Renal pelvis (tissue), 4 donors: ENCODE data around the gene SEMA6C. TPM values are rescaled to one million over a fixed set of nuclear protein-coding genes. Genes with fewer than 3 reads are reported as not detected.

Source experiments
- DNase-seq: peaks from one replicate; pipeline ENCODE4 v3.0.0-alpha.2; 2013
- polyA plus RNA-seq, 3 donors: library from polyadenylated mRNA; unstranded; fragments of 120-200 nt; gene quantifications; one replicate each; pipeline ENCODE4 v1.2.1, GENCODE V29; 2013; ENCODE audit not compliant: insufficient read length in 3 of 3

SEMA6C gene
- polyA plus RNA-seq, 3 donors: 27.5 to 37.6 (median 33.3) TPM

- DNase-seq: no peak
These were observed 12.4 kb upstream of the SEMA6C start for GRCh38 chr1:151158751-151159251.

GRCh38 chr1:151158326-151158725 lies 11.9 kb upstream of the SEMA6C start:
- no peak for DNase-seq

GRCh38 chr1:151157067-151157531 lies 10.7 kb upstream of the SEMA6C start:
- DNase-seq: no peak

- no peak for DNase-seq
These were observed 10.0 kb upstream of the SEMA6C start, which contains the start of gene TNFAIP8L2 for GRCh38 chr1:151156515-151156819. TNFAIP8L2 (plus strand) TSS chr1:151156649; CDS start chr1:151158698, 2,049 bp downstream.

- DNase-seq: no peak
These were observed 1.2 kb upstream of the SEMA6C start for GRCh38 chr1:151147665-151148064.

- DNase-seq: no peak
These were observed 687 bp upstream of the SEMA6C start for GRCh38 chr1:151147132-151147503.

GRCh38 chr1:151146072-151146411 lies 389 bp downstream of the SEMA6C start:
- no peak for DNase-seq

GRCh38 chr1:151145304-151146071 lies 943 bp downstream of the SEMA6C start:
- no peak for DNase-seq

GRCh38 chr1:151144474-151145303 lies 1.7 kb downstream of the SEMA6C start:
- no peak for DNase-seq

GRCh38 chr1:151143986-151144385 lies 2.4 kb downstream of the SEMA6C start:
- DNase-seq: no peak

- no peak for DNase-seq
These were observed 3.4 kb downstream of the SEMA6C start for GRCh38 chr1:151143057-151143435.

GRCh38 chr1:151142411-151143056 lies 3.9 kb downstream of the SEMA6C start:
- DNase-seq: no peak

GRCh38 chr1:151137789-151138188 lies 8.6 kb downstream of the SEMA6C start:
- DNase-seq: no peak

- DNase-seq: no peak
These were observed 10.7 kb downstream of the SEMA6C start for GRCh38 chr1:151135433-151136385.

- no peak for DNase-seq
These were observed 11.4 kb downstream of the SEMA6C start for GRCh38 chr1:151134991-151135390.

- DNase-seq: no peak
These were observed 12.0 kb downstream of the SEMA6C start for GRCh38 chr1:151134396-151134795.

GRCh38 chr1:151133018-151133806 lies 13.2 kb downstream of the SEMA6C start:
- no peak for DNase-seq

- DNase-seq: no peak
These were observed 14.0 kb downstream of the SEMA6C start for GRCh38 chr1:151132335-151133017.

- DNase-seq: no peak
These were observed 14.6 kb downstream of the SEMA6C start for GRCh38 chr1:151131701-151132334.
